Activated CD8-positive, alpha-beta memory T cell treated with anti-CD3 and anti-CD28 coated beads for 24 hours (primary cell): ENCODE measurements around the gene CELA2A.
"Not testable (repeated sequence)": the region's sequence is repeated elsewhere in the genome, so short reads cannot be mapped to it uniquely, and the experiment has no call there.

Experiments used
- DNase-seq: peaks from one replicate; pipeline ENCODE4 v3.0.0-alpha.2; 2020

Gene CELA2A

GRCh38 chr1:15445390-15446122, 11.0 kb upstream of the CELA2A start:
- no peak for DNase-seq

- no peak for DNase-seq
Observed at GRCh38 chr1:15446212-15446611, 10.3 kb upstream of the CELA2A start.

DNA sequence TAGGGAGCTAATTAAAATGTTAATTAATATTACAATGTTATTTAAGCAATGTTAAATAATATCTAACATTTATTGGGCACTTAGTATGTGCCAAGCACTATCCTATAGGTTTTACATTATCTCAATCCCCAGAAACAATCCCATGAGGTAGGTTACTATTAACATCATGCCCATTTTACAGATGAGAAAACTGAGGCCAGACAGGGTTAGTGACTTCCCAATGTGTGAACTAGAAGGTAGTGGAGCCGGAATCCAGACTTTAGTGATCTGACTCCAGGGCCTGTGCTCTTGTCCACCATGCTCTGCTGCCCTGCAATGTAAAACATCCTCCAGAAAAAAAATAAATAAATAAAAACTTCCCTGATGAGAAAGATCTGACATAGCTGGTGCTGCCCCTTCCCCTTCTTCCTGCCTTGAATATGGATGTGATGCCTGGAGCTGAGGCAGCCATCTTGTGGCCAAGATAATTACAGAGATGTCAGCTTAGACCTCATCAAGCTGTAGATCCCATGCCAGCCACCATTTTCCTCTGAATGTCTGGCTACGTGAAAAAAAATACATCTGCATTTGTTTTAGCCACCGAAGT, 7.6 kb upstream of the CELA2A start:
- no peak for DNase-seq

- no peak for DNase-seq
Observed at GRCh38 chr1:15449567-15449966, 7.0 kb upstream of the CELA2A start.

- DNase-seq: no peak
Observed at GRCh38 chr1:15451014-15451722, 5.4 kb upstream of the CELA2A start.

GRCh38 chr1:15452216-15452615, 4.3 kb upstream of the CELA2A start:
- no peak for DNase-seq

DNA sequence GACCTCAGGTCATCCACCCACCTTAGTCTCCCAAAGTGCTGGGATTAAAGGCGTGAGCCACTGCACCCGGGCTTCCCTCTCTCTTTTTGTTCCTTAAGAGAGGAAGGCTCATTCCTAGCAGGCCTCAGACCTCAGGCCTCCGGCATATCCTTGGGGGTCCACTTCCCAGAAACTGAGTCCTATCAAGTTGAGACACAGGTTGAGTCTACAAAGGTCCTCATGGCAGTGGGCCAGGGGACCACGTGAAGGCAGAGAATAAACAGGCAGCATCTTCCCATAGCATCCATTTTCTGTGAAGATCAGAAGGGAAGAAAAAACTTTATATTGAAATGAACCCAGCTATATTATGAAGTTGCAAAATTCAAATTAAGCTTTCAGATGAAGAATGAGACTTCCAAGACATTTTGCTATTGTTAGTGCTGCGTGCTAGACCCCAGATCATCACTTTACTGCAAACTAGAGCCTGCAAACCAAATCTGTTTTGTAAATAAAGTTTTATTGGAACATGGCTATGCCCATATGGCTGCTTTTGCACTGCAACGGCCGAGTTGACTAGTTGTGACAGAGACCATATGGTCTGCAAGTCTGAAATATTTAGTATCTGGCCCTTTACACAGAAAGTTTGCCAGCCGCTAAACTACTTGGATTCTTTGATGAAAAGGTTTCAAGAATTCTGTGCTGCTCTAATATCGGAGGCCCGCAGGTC, 3.5 kb upstream of the CELA2A start:
- no peak for DNase-seq

- no peak for DNase-seq
Observed at GRCh38 chr1:15453734-15454133, 2.8 kb upstream of the CELA2A start.

DNA sequence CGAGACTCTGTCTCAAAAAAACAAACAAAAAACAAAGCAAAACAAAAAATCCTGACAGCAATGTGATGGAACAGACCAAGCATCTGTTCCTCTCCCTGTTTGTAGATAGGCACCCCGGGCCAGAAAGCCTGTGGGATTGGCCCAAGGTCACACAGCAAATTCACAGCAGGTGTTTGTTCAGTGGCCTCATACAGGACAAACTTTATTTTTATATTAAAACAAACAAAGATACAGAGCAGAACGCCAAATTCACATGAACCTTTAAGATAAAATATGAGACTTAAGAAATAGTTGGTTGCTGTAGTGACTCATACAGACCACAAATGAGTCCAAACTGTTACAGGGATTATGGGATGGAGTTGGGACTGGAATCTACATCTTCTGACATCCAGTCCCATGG, 2.3 kb upstream of the CELA2A start:
- no peak for DNase-seq

DNA sequence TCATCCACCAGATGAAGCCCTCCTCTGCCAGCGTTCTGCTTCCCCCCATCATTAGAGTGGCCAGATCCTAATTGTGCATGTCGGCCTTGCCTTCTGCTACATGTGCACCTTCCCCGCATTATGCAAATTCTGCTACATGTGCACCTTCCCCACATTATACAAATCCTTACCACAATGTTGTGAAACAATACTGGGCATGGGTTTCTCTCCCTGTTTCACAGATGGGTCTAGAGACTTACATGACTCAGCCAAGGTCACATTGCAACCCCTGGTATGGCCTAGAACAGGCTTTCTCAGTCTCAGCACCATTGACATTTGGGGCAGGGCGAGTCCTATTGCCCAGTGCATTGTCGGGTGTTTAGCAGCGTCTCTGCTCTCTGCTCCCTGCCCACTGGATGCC, 1.0 kb upstream of the CELA2A start:
- DNase-seq: no peak

GRCh38 chr1:15457585-15457984, 1.1 kb downstream of the CELA2A start:
- DNase-seq: no peak

DNA sequence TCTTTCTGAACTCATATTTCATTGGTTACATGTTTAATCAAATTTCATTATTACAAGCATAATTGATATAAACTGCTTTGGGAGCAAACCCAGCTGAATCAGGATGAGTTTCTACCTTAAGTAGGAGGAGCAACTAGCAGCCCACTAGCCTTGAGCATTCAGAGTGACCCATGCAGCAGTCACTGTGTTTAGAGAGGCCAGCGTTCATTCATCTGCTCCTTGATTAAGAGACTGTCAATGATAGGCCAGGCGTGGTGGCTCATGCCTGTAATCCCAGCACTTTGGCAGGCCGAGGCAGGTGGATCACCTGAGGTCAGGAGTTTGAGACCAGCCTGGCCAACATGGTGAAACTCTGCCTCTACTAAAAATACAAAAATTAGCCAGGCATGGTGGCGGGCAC, 1.9 kb downstream of the CELA2A start:
- DNase-seq: not testable (repeated sequence)

DNA sequence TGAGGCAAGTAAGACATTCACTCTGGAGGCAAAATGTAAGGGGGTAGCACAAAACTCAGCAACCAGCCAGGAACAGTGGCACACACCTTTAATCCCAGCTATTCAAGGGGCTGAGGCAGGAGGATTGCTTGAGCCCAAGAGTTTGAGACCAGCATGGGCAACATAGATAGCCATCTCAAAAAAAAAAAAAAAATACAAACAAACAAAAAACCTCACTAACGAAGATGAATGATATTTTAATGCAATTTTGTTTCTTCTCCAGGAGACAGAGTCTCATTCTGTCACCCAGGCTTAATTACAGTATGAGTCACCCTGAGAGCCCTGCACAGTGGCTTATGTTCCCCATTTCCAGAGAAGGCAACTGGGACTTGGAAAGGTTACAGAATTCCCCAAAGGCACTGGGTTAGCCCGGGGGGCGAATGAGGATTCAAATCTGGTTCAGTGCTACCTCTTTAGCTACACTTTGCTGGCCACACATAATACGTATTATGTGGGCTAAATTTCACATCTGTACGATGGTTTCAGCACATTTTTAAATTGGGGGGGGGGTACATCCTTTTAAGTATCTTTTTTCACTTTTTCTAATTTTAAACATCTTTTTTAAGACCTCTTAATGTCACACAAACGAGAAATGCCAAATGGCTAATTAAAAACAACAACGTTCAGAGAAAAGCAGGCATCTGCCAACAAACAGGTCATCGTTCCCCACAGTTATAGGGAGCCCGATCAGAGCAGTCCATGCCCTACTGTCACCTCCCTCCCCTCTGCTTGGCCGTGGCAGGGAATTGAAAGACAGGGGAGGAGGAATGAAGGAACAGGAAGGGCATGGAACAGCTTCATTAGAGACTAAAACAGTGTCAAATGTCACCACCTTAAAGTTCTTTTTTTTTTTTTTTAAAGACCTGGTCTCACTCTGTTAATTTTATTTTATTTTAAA, 3.5 kb downstream of the CELA2A start:
- no peak for DNase-seq

- no peak for DNase-seq
Observed at GRCh38 chr1:15460708-15461095, 4.2 kb downstream of the CELA2A start.

- DNase-seq: not testable (repeated sequence)
Observed at GRCh38 chr1:15463064-15463800, 6.7 kb downstream of the CELA2A start.

- not testable (repeated sequence) for DNase-seq
Observed at GRCh38 chr1:15463926-15464322, 7.4 kb downstream of the CELA2A start.

DNA sequence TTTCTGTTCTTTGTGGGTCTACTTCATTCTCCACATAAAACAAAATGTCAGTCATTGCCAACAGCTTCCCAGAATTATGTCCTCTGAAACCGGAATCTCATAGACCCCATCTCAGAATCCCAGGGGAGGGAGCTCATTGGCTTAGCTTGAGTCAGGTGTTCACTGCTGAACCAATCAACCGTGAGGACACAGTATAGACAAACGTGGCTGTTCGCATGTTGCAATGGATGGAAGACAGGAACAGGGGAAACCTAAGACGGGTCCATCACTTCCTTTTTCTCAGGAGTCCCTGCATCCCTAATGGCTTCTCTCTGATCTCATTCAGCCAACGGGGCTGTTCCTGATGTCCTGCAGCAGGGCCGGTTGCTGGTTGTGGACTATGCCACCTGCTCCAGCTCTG, 9.1 kb downstream of the CELA2A start:
- DNase-seq: no peak

- not testable (repeated sequence) for DNase-seq
Observed at GRCh38 chr1:15466955-15467625, 10.6 kb downstream of the CELA2A start.

GRCh38 chr1:15468145-15468544, 11.6 kb downstream of the CELA2A start:
- no peak for DNase-seq

DNA sequence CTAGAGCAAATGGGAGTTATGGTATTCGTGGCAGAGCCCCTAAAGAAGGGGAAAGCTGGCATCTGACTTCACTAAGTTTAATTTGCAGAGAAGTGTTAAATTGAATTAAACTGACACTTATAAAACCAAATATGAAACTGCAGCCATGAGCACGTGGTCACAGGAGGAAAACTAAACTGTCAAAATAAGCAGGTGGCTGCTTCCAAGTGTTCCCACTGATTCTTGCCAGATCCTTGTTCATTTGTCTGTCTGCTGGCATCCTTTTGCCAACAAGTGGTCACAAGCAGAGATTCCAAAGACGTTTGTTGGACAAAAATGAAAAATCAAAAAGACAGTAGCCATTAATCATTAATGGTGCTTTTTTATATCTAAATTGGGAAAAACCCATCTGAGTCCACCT, 12.8 kb downstream of the CELA2A start:
- no peak for DNase-seq

DNA sequence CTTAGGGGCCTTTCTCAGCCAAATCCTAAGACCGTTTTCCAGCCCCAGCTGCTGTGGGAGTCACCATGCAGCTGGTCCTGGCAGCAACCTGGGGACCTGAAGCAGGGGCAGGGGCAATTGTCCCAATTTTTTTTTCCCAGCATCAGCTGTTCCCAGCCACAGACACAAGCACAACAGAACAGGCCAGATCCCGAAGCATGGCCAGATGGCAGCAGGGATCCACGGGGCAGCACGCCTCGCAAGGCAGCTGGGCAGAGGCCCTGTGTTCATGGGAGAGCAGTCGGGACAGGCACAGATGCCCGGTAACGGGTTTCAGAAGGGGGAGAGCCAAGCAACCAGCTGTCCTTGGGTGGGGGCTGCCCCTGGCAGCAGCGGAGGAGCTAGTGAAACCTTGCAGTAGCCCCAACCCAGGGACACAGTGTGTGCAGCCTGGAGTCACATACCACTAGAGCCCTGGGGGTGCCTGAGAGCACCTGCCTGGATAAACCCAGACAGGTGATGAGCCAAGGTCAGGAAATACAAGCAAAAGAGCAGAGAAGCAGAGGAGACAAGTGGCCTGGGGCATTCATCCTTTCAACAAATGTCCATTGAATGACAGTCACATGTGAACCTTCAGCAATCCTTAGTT, 13.4 kb downstream of the CELA2A start:
- DNase-seq: not testable (repeated sequence)
